Heart left ventricle (tissue), 16 donors: ENCODE results near the gene SAMD10. TPM values are rescaled to one million over a fixed set of nuclear protein-coding genes. Genes with fewer than 3 reads are reported as not detected.

Source experiments
- ATAC-seq, 4 donors: fragments of 200-7000 bp; cut with Tn5 transposase; one replicate each; pipeline ENCODE4 v1.9.1; 2020 to 2022; ENCODE audit warnings: moderate library complexity in 4 of 4, mild to moderate bottlenecking in 3 of 4, moderate number of reproducible peaks in 1 of 4
- DNase-seq, 5 donors: peaks; one replicate each; pipeline ENCODE4 v3.0.0-alpha.2; 2020
- H3K27ac ChIP-seq, 12 donors: fragments of 200-600 bp; sonication (generic) in 4 of 12; one replicate each; pipeline versions ENCODE4 v1.5.0 to v1.8.0; 2016 to 2022; ENCODE audit warnings: mild to moderate bottlenecking in 2 of 12
- H3K27me3 ChIP-seq, 9 donors: fragments of 200-600 bp; sonication (generic) in 2 of 9; one replicate each; pipeline versions ENCODE4 v1.5.1 to v1.8.0; 2016 to 2022; ENCODE audit warnings: mild to moderate bottlenecking in 3 of 9
- H3K36me3 ChIP-seq, 9 donors: fragments of 200-600 bp; sonication (generic) in 2 of 9; one replicate each; pipeline versions ENCODE4 v1.5.0 to v1.8.0; 2018 to 2022; ENCODE audit warnings: mild to moderate bottlenecking in 2 of 9
- H3K4me1 ChIP-seq, 12 donors: fragments of 200-600 bp; sonication (generic) in 4 of 12; one replicate each; pipeline versions ENCODE4 v1.5.0 to v1.8.0; 2016 to 2022; ENCODE audit warnings: mild to moderate bottlenecking in 3 of 12
- H3K4me3 ChIP-seq, 12 donors: fragments of 200-600 bp; sonication (generic) in 4 of 12; one replicate each; pipeline versions ENCODE4 v1.5.0 to v1.8.0; 2017 to 2022; ENCODE audit warnings: mild to moderate bottlenecking in 9 of 12, moderate library complexity in 4 of 12
- H3K9me3 ChIP-seq, 12 donors: fragments of 200-600 bp; sonication (generic) in 4 of 12; one replicate each; pipeline versions ENCODE4 v1.5.0 to v1.8.0; 2016 to 2022; ENCODE audit warnings: mild to moderate bottlenecking in 1 of 12
- CTCF ChIP-seq, 12 donors: fragments of 200-600 bp; sonication (generic) in 4 of 12; IDR thresholded peaks; one replicate each; pipeline versions ENCODE4 v1.5.0 to v1.8.0; 2018 to 2022; ENCODE audit warnings: antibody characterized with exemption in 12 of 12, mild to moderate bottlenecking in 5 of 12
- POLR2A ChIP-seq, 2 donors: fragments of 450-650 bp; IDR thresholded peaks; one replicate each; pipeline ENCODE4 v1.6.1; 2017; ENCODE audit warnings: antibody characterized with exemption in 2 of 2, mild to moderate bottlenecking in 2 of 2, moderate library complexity in 2 of 2
- WGBS, 4 donors: extraction: QIAGEN DNeasy Blood & Tissue Kit in 2 of 4; methylation state at CpG; one replicate each; pipeline versions ENCODE4 v1.1.5 to v1.1.7; 2013 to 2018; 5-methylcytosine and 5-hydroxymethylcytosine counted together
- intact Hi-C, 10 donors: fragments of 100-400 bp; cut with DNase I; formaldehyde crosslinking; loops; one replicate each; pipeline versions ENCODE4 v1.11.1 to v1.14.2; 2022
- polyA plus RNA-seq, 2 donors: library from polyadenylated mRNA; stranded (reverse); fragments of 200-250 nt; gene quantifications; one replicate each; pipeline ENCODE4 v1.2.3, GENCODE V29; 2013
- total RNA-seq, 9 donors: library from RNA; depleted of rRNA in 2 of 9; stranded (reverse); fragments of >200 nt in 2 of 9; fragmentation: NEBNext Ultra II Directional in 3 of 9; extraction: Animal tissue kit (Norgen Biotek cat#: 25700) in 3 of 9; gene quantifications; one replicate each; pipeline versions ENCODE4 v1.1.0 to v1.2.4, GENCODE V29; 2016 to 2023
- donor health status: ischemic (EF 13 %, LVEDD 7.1; RV severe dilation, severe dysfunction).
- donor health status: healthy with polysubstance abuse.
- donor health status: DM: no; HTN: yes; CAD: no.
- donor health status: DM: no; HTN: no; CAD: no.
- donor health status: ischemic (EF 25% LVEDD 6.9; RV normal size, moderate dysfunction).
- donor health status: ischemic (EF 25% LVEDD 5.7; RV mildly dilated, moderate dysfunction).
- donor health status: healthy.
- donor health status: DM: yes; HTN: yes; CAD: no.
- donor health status: ischemic (EF 35%, LVEDD 5.7; RV mildly dilated, moderate dysfunction).
- donor health status: nonischemic (EF 11% LVEDD 7.7; RV severe dilation, severe dysfunction).
- donor health status: DM: yes; HTN: yes; CAD: no.
- donor health status: PGD.
- donor health status: ischemic (EF 29% LVEDD 5.4; RV normal size, mild dysfunction).
- donor health status: nonischemic (EF 23%, LVEDD 6.1; RV moderate dilation, normal function).

The SAMD10 gene
- total and polyA plus RNA-seq, 11 donors, result 3.1 to 6.3 (median 4.7) TPM

GRCh38 chr20:63944078-63944941 is 35.1 kb downstream of the SAMD10 start:
- Histone ChIP-seq H3K36me3 (peaks cover 0 to 62% (median 59%) of the 10 kb centered on the region in 9 donors), H3K4me3 (no peak overlapping the region), H3K27ac (peak overlapping the region in 4 of 12 donors; percentile 60 to 98 (median 68)), H3K9me3 (no peaks in the 10 kb centered on the region), H3K4me1 (peaks cover 4 to 64% (median 47%) of the 10 kb centered on the region in 12 donors), H3K27me3 (no peaks in the 10 kb centered on the region)
- ATAC-seq, result no peak
- TF ChIP-seq POLR2A (IDR thresholded peaks at IDR 0.05), result no peak
- no peak for TF ChIP-seq CTCF (IDR thresholded peaks at IDR 0.05)
- WGBS, 4 donors, result 89 to 92% (median 90%) methylated on average over 26 to 35 of the region's 35 CpGs
- peak; percentile 10 to 64 (median 25) for DNase-seq
- intact Hi-C loops, result no loop called here

- WGBS, 4 donors, result 94 to 100% (median 98%) methylated on average over 3 of the region's 3 CpGs
- H3K9me3 ChIP-seq, result no peaks in the 10 kb centered on the region
- H3K27ac ChIP-seq, result peak overlapping the region in 6 of 12 donors; percentile 46 to 72 (median 66)
- H3K4me1 ChIP-seq, result peaks cover 2 to 58% (median 42%) of the 10 kb centered on the region in 12 donors
- TF ChIP-seq CTCF (IDR thresholded peaks at IDR 0.05) (no peak), POLR2A (IDR thresholded peaks at IDR 0.05) (no peak)
- ATAC-seq (no peak), DNase-seq (no peak)
- no peak overlapping the region for H3K4me3 ChIP-seq
- intact Hi-C loops, result no loop called here
- H3K27me3 ChIP-seq, result no peaks in the 10 kb centered on the region
- peaks cover 0 to 67% (median 63%) of the 10 kb centered on the region in 9 donors for H3K36me3 ChIP-seq
These were observed 35.7 kb downstream of the SAMD10 start for GRCh38 chr20:63943808-63944077.

- no peak for TF ChIP-seq POLR2A (IDR thresholded peaks at IDR 0.05)
- no peak for TF ChIP-seq CTCF (IDR thresholded peaks at IDR 0.05)
- H3K9me3 ChIP-seq, result no peaks in the 10 kb centered on the region
- intact Hi-C loops, result no loop called here
- no peak for ATAC-seq
- H3K27me3 ChIP-seq, result no peaks in the 10 kb centered on the region
- 61 to 69% (median 65%) methylated on average over 11 to 19 of the region's 19 CpGs for WGBS, 4 donors
- DNase-seq, result peak in 4 of 5 donors; percentile 20 to 65 (median 36)
- peaks cover 0 to 73% (median 67%) of the 10 kb centered on the region in 9 donors for H3K36me3 ChIP-seq
- peak overlapping the region; percentile 46 to 81 (median 63) for H3K27ac ChIP-seq
- H3K4me1 ChIP-seq, result peaks cover 0 to 52% (median 36%) of the 10 kb centered on the region in 12 donors
- no peak overlapping the region for H3K4me3 ChIP-seq
These were observed 36.3 kb downstream of the SAMD10 start for GRCh38 chr20:63942969-63943807.
